Measurements from ENCODE around the gene FBXO17. TPM values are rescaled to one million over a fixed set of nuclear protein-coding genes. Genes with fewer than 3 reads are reported as not detected.

Gene FBXO17
- total and polyA plus RNA-seq, 2 experiments from 2014 or later, result 39.3 to 65.3 TPM

DNA sequence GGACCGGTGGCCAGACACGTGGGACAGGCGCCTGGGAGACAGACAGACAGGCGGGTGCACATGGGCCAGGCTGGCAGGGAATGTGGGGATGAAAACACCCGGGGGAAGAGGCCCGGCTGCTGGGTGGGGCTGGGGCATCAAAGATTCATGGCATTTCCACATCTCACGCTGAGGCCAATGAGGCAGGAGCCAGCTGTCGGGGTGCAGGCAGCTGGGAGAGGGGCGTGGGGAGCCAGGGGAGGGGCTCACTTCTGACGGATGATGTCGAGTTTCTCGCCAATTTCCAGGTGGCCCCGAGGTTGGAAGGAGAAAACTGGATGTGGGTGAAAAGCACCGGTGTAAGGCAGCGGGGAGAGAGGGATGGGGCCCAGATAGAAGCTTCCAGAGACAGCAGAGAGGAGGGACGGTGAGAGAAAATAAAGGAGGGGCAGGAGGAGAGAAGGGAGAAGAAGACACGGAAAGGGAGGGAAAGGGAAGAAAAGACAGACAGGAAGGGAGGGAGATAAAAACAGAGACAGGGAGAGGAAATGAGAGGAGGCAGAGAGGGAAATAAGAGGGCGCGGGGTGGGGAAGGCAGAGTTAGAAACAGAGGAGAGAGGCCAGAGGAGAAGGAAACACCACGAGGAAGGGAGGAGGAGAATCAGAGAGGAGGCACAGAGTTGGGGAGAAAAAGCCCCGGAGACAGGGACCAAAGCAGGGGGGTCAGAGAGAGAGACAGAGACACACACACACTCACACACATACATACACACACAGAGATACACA, 55.5 kb downstream of the FBXO17 start:
- Histone ChIP-seq H3K27ac (no peak overlapping the region), H3K4me3 (no peak overlapping the region)

DNA sequence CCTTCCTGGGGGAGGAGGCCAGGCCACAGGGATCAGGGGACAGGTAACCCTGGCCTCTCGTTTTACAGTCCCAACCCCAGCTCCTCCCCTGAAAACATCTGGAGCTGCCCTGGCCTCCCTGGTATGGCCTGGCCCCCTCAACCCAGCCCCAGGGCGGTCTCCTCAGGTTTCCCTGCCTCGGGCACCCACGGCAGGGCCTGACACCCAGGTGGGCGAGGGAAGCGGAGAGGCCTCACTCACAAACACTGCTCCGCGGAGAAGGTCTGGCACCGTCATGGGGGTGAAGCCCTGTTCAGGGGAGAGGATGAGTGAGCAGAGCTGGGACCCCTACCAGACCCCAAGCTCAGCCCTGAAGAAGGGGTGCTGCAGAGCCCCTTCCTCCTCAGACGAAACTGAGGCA, 57.0 kb downstream of the FBXO17 start:
- TF ChIP-seq, protein P1, sequence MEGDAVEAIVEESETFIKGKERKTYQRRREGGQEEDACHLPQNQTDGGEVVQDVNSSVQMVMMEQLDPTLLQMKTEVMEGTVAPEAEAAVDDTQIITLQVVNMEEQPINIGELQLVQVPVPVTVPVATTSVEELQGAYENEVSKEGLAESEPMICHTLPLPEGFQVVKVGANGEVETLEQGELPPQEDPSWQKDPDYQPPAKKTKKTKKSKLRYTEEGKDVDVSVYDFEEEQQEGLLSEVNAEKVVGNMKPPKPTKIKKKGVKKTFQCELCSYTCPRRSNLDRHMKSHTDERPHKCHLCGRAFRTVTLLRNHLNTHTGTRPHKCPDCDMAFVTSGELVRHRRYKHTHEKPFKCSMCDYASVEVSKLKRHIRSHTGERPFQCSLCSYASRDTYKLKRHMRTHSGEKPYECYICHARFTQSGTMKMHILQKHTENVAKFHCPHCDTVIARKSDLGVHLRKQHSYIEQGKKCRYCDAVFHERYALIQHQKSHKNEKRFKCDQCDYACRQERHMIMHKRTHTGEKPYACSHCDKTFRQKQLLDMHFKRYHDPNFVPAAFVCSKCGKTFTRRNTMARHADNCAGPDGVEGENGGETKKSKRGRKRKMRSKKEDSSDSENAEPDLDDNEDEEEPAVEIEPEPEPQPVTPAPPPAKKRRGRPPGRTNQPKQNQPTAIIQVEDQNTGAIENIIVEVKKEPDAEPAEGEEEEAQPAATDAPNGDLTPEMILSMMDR (IDR thresholded peaks at IDR 0.05; ENCODE audit: low read depth, low read length), result no peak
- H3K27ac ChIP-seq, result no peak overlapping the region
- DNase-seq (ENCODE audit: low read depth in 1 of 2, low spot score in 1 of 2), result no peak

More for the DNA sequence above, 55.5 kb downstream of the FBXO17 start:
- Histone ChIP-seq H3K27me3 (no peaks in the 10 kb centered on the region), H3K4me1 (ENCODE audit: low read depth) (no peaks in the 10 kb centered on the region), H3K9me3 (ENCODE audit: low read depth) (no peaks in the 10 kb centered on the region), H3K36me3 (peaks cover 16% of the 10 kb centered on the region)
- TF ChIP-seq, protein P1 (IDR thresholded peaks at IDR 0.05; ENCODE audit: low read depth, low read length), result no peak
- no peak for DNase-seq (ENCODE audit: low read depth in 1 of 2, low spot score in 1 of 2)

DNA sequence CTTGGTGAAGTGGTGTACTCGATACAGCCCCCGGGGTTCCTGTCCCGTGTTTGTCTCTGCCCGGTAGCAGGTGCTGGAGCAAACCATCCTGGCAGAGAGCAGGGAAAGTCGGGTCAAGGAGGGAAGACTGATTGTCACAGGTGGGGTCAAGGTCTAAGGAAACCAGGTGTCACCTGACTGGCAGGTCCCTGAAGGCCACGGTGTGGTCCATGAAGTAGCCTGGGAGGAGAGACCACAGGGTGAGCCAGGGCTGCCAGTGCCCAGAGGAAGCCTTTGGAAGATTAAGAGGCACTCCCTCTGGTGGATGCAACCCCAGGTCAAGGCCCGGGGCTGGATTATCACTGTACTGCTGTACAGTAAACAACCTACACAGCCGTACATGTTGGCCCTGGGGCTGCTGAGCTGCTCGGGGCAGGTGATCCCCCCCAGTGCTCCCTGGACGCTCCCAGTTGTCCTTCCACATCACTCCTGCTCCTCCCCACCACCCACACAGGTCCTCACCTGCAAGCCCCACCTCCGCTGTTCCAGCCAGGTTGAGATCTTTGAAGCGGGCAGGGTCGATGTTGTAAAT, 57.5 kb downstream of the FBXO17 start:
- no peak overlapping the region for H3K4me3 ChIP-seq
- no peaks in the 10 kb centered on the region for H3K9me3 ChIP-seq (ENCODE audit: low read depth)
- H3K4me1 ChIP-seq (ENCODE audit: low read depth), result no peaks in the 10 kb centered on the region
- TF ChIP-seq, protein P1 (IDR thresholded peaks at IDR 0.05; ENCODE audit: low read depth, low read length), result peak; percentile 19
- H3K27me3 ChIP-seq, result no peaks in the 10 kb centered on the region
- H3K27ac ChIP-seq, result peak overlapping the region; percentile 17
- DNase-seq (ENCODE audit: low read depth in 1 of 2, low spot score in 1 of 2), result peak; percentile 15 to 19
- peaks cover 9% of the 10 kb centered on the region for H3K36me3 ChIP-seq

More for the DNA sequence above, 57.0 kb downstream of the FBXO17 start:
- Histone ChIP-seq H3K4me3 (no peak overlapping the region), H3K36me3 (peaks cover 9% of the 10 kb centered on the region), H3K9me3 (ENCODE audit: low read depth) (no peaks in the 10 kb centered on the region), H3K27me3 (no peaks in the 10 kb centered on the region), H3K4me1 (ENCODE audit: low read depth) (no peaks in the 10 kb centered on the region)

DNA sequence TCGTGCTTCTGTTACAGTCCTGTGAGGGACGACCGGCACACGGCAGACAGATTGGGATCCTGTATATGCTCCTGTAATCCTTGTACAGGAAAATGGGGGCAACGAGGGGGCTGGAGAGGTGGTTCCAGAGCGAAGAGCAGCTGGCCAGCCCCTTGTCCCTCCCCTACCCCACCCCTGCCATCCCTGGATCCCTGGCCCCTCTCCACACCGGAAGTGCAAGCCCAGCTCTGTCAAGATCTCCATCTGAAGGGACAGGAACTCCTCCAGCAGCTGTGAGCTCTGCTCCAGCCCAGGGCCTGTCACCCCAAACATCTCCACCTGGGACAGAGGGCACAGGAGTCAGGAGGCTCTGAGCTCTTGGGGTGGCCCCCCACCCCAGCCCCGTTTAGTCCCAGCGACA, 58.0 kb downstream of the FBXO17 start:
- no peaks in the 10 kb centered on the region for H3K27me3 ChIP-seq
- H3K36me3 ChIP-seq, result peaks cover 9% of the 10 kb centered on the region
- no peak for DNase-seq (ENCODE audit: low read depth in 1 of 2, low spot score in 1 of 2)
- peak overlapping the region; percentile 17 for H3K27ac ChIP-seq
- H3K4me3 ChIP-seq, result no peak overlapping the region
- no peaks in the 10 kb centered on the region for H3K4me1 ChIP-seq (ENCODE audit: low read depth)
- H3K9me3 ChIP-seq (ENCODE audit: low read depth), result no peaks in the 10 kb centered on the region
- TF ChIP-seq, protein P1 (IDR thresholded peaks at IDR 0.05; ENCODE audit: low read depth, low read length), result no peak

DNA sequence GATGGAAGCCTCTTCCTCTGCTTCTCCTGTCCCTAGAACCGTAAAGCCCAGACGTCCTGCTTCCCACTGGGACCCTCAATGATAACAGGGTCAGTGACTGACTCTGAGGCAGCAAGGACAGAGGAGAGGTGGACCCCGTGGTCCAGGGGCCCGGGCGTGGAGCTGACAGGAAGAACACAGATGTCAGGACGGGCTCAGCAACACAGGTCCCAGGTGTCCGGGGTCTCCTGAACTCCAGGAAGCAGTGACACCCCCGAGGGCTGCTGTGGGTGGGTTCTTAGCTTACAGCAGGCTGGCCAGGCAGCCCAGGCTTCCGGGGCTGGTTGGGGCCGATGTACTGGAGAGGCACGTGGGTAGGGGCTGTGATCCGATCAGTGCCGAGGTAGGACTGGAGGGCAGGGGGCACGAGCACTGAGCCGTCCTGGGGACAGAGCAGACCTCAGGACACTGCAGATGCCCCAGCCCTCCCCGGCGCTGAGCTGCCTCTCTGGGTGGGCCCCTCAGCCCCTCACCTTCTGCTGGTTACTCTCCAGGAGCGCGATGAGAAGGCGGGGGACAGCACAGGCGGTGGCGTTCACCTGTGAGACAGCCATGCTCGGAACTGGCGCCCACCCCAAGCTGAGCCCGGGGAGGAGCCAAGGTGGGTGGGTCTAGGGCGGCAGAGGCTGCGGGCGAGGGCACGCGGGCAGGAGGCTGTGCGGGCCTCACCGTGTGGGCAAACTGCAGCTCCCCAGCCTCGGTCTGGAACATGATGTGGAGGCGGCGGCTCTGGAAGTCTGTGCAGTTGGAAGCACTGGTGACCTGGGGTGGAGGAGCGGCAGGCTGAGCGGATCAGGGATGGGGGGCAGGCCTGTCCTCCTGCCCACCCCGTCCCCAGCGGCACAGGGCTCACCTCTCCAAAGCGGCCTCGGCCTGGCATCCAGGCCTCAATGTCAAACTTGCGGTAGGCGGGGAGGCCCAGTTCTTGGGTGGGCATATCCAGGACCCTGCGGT, 59.9 kb downstream of the FBXO17 start:
- Histone ChIP-seq H3K27me3 (no peaks in the 10 kb centered on the region), H3K27ac (no peak overlapping the region), H3K9me3 (ENCODE audit: low read depth) (no peaks in the 10 kb centered on the region), H3K4me3 (no peak overlapping the region), H3K36me3 (peaks cover 2% of the 10 kb centered on the region), H3K4me1 (ENCODE audit: low read depth) (no peaks in the 10 kb centered on the region)
- DNase-seq (ENCODE audit: low read depth in 1 of 2, low spot score in 1 of 2), result no peak
- TF ChIP-seq, protein P1 (IDR thresholded peaks at IDR 0.05; ENCODE audit: low read depth, low read length), result no peak

All from cardiac muscle cell (in vitro differentiated cells and primary cell).